Measurements from ENCODE around the gene ZNF143. TPM values are rescaled to one million over a fixed set of nuclear protein-coding genes. Genes with fewer than 3 reads are reported as not detected.
"Not testable (repeated sequence)": the region's sequence is repeated elsewhere in the genome, so short reads cannot be mapped to it uniquely, and the experiment has no call there.

The ZNF143 gene
- total and polyA plus RNA-seq, 7 donors = 13.2 to 48.4 (median 20.2) TPM

- peaks cover 0 to 31% (median 12%) of the 10 kb centered on the region in 4 donors for H3K36me3 ChIP-seq
- TF ChIP-seq EP300 (IDR thresholded peaks at IDR 0.05) (no peak), POLR2AphosphoS5 (IDR thresholded peaks at IDR 0.05) (no peak), CTCF (IDR thresholded peaks at IDR 0.05) (no peak), POLR2A (IDR thresholded peaks at IDR 0.05) (no peak)
- no peaks in the 10 kb centered on the region for H3K4me1 ChIP-seq
- H3K27ac ChIP-seq = no peak overlapping the region
- WGBS, 2 donors = 97 to 99% methylated on average over 9 of the region's 9 CpGs
- H3K9me3 ChIP-seq = no peaks in the 10 kb centered on the region
- H3K27me3 ChIP-seq = no peaks in the 10 kb centered on the region
- H3K4me3 ChIP-seq = no peak overlapping the region
- intact Hi-C loops (cut with DNase I) = no loop called here
- DNase-seq = no peak
These were observed 12.0 kb upstream of the ZNF143 start for GRCh38 chr11:9448576-9449352.

DNA sequence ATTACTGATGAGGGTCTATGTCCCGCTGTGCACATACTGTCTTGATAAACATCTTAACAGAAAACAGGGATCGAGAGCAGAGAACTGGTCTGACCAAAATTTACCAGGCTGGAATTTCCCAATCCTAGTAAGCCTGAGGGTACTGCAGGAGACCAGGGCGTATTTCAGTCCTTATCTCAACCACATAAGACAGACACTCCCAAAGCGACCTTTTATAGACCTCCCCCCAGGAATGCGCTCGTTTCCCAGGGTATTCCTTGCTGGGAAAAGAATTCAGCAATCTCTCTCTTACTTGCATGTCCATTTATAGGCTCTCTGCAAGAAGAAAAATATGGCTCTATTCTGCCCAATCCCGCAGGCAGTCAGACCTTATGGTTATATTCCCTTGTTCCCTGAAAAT lies 8.8 kb upstream of the ZNF143 start:
- DNase-seq; H3K27ac ChIP-seq; H3K9me3 ChIP-seq; H3K4me3 ChIP-seq; H3K4me1 ChIP-seq; H3K36me3 ChIP-seq; intact Hi-C loops (cut with DNase I); H3K27me3 ChIP-seq: not testable (repeated sequence)
- WGBS, 2 donors = 87 to 89% methylated on average over 7 of the region's 7 CpGs

DNA sequence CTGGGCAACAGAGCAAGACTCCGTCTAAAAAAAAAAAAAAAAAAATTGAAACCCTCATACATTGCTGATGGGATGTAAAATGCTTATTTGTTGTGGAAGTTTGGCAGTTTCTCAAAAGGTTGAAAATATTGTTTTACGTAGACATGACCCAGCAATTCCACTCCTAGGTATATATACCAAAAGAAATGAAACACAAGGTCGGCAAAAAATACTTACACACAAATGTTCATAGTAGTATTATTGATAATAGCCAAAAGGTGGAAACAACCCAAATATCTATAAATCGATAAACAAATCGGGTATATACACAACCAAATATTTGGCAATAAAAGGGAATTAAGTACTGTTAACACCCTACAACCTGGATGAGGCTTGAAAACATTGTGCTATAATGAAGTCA lies 5.1 kb upstream of the ZNF143 start:
- no peaks in the 10 kb centered on the region for H3K9me3 ChIP-seq
- no peak overlapping the region for H3K27ac ChIP-seq
- 95 to 96% methylated on average over 5 of the region's 5 CpGs for WGBS, 2 donors
- H3K4me3 ChIP-seq = no peak overlapping the region
- H3K27me3 ChIP-seq = no peaks in the 10 kb centered on the region
- H3K4me1 ChIP-seq = peaks cover 0 to 8% (median 6%) of the 10 kb centered on the region in 4 donors
- intact Hi-C loops (cut with DNase I) = no loop called here
- DNase-seq = no peak
- TF ChIP-seq POLR2AphosphoS5 (IDR thresholded peaks at IDR 0.05) (no peak), CTCF (IDR thresholded peaks at IDR 0.05) (no peak), EP300 (IDR thresholded peaks at IDR 0.05) (no peak), POLR2A (IDR thresholded peaks at IDR 0.05) (no peak)
- no peaks in the 10 kb centered on the region for H3K36me3 ChIP-seq

DNA sequence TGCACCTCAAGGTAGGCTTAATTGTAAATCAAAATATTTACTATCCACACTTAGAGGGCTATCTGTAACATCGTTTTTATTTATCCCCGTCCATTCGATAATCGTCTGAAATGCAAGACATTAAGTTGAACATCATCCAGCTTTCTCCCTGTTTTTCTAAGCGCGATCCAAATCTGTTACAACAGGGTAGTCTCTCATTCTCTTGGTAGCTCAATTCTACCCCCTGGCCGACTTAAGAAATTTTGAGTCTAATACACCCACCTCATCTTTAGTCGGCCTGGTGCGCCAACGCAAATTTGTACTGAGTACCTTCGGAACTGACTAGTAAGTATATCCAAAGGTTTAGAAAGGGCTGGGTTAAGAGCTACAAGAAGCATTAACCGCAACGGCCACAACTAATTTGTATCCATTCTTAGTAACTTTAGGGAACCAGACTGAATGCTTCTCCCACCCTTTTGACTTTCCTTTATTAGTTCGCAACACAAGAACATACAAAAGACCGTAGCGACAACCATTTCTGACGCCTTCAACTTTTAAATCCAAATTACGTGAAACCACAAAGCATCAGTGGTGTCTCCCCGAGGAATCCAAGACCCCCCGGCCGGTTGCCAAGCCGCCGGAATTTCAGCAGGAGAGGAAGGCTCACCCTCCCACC lies 1.0 kb upstream of the ZNF143 start:
- Histone ChIP-seq H3K27ac (peak overlapping the region; percentile 95 to 100 (median 100)), H3K27me3 (no peaks in the 10 kb centered on the region), H3K4me1 (peaks cover 0 to 27% (median 20%) of the 10 kb centered on the region in 4 donors), H3K4me3 (peak overlapping the region; percentile 68 to 95 (median 82)), H3K9me3 (no peaks in the 10 kb centered on the region), H3K36me3 (no peaks in the 10 kb centered on the region)
- DNase-seq = no peak
- TF ChIP-seq CTCF (IDR thresholded peaks at IDR 0.05) = no peak
- TF ChIP-seq POLR2A (IDR thresholded peaks at IDR 0.05) = no peak
- TF ChIP-seq POLR2AphosphoS5 (IDR thresholded peaks at IDR 0.05) = no peak
- no peak for TF ChIP-seq EP300 (IDR thresholded peaks at IDR 0.05)
- 1 to 2% methylated on average over 23 of the region's 23 CpGs for WGBS, 2 donors
- intact Hi-C loops (cut with DNase I) = loop anchor here (1.0 to 5.0 kb wide), 5 partner anchors 97 to 197 kb away; partner anchors contain the start of gene TMEM41B

DNA sequence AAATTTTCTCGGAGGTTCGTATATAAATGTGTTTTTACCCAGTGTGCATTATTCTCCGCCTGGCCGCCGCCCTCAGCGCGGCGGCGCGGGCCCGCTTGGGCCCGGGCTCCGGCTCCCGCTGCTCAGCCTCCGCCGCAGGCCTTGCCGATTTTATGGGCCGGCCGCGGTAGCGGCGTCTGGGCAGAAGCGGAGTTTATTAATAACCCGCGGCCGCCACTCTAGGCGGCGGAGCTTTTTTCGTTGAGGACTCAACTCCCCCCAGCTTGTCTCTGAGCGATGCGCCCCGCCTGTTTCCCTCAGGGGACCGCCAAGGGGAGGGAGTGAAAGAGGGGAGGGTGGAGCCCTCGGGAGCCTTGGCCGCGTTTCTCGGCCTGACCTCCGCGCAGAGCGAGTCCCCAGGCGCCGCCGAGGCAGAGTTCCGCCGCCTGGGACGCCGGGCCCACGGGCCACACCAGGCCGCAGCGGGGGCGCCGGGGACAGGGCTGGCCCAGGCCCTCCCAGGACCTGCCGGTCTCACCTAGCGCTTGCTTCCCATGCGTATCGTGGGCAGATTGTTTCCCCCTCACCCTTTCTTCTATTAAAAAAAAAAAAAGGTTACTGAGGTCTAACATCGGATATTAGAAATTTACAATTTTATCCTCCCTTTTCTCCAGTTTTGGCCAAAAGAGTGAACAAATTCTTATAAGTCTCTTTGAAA lies 399 bp downstream of the ZNF143 start:
- H3K27me3 ChIP-seq = no peaks in the 10 kb centered on the region
- peak; percentile 96 for DNase-seq
- TF ChIP-seq POLR2A (IDR thresholded peaks at IDR 0.05) (peak; percentile 64 to 89), POLR2AphosphoS5 (IDR thresholded peaks at IDR 0.05) (peak; percentile 35 to 85 (median 68)), CTCF (IDR thresholded peaks at IDR 0.05) (peak in 1 of 4 experiments; percentile 3), EP300 (IDR thresholded peaks at IDR 0.05) (no peak)
- WGBS, 2 donors = 0% methylated on average over 57 of the region's 57 CpGs
- intact Hi-C loops (cut with DNase I) = loop anchor here (2.0 to 5.0 kb wide), 4 partner anchors 99 to 199 kb away; no protein-coding TSS in a partner anchor
- H3K4me1 ChIP-seq = peaks cover 0 to 27% (median 20%) of the 10 kb centered on the region in 4 donors
- H3K4me3 ChIP-seq = peak overlapping the region; percentile 65 to 95 (median 67)
- no peaks in the 10 kb centered on the region for H3K36me3 ChIP-seq
- no peaks in the 10 kb centered on the region for H3K9me3 ChIP-seq
- peak overlapping the region; percentile 95 to 100 (median 96) for H3K27ac ChIP-seq

All from sigmoid colon (tissue), 7 donors.